HG02588 (cell line): ENCODE measurements around the gene ADCY5.
"Not testable (repeated sequence)": the region's sequence is repeated elsewhere in the genome, so short reads cannot be mapped to it uniquely, and the experiment has no call there.

Experiments
- ATAC-seq: cut with Tn5 transposase; IDR thresholded peaks from one replicate; pipeline ENCODE4 v1.9.1; 2021; ENCODE audit warnings: mild to moderate bottlenecking, moderate library complexity; ENCODE audit not compliant: unreplicated experiment

ADCY5 gene

DNA sequence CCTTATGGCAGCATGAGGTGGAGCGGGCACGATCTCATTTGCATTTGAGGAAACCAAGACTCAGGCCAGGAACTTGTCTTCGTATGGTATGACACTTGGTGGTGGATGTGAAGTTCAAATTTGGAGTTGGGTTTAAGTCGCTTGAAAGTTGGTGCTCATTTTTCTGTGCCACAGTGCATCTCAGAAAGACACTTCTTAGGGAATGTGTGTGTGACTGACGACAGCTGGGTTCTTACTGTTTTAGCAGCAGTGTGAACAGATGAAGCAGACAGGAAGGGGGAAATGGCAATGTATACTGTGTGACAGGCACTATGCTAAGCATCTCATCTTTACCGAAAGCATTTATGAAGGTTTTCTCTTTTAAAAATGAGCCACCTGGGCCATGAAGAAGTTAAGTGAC, 171.8 kb downstream of the ADCY5 start:
- no peak for ATAC-seq

DNA sequence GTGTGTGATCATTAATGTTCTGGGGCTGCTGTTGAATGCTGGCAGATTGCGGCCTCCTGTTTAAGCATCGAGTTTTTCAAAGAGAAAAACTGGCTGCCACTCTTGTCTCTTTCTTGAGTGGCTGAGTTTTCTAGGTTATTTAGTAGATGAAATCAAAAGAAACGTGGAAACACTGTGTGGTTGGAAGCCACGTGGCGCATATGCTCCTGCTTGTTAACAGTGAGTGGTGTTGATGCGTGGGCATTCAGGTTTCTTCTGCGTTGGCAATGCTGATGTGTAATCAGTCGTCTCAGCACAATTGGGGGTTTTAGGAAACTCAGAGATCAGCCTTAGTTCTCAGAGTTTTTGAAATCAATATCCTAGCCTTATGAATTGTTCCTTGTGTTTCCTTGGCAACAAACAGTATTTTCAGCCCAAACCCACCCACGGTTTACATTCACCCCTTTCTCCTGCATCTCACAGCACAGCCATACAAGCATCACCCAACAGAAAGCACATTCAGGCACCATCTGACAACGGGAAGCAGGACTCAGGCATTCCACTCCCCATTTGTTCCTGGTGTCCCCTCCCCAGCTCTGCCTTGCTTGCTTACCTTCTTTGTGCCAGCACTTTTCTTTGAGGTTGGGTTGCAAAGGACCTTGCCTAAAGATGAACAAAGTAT, 172.4 kb downstream of the ADCY5 start:
- no peak for ATAC-seq

DNA sequence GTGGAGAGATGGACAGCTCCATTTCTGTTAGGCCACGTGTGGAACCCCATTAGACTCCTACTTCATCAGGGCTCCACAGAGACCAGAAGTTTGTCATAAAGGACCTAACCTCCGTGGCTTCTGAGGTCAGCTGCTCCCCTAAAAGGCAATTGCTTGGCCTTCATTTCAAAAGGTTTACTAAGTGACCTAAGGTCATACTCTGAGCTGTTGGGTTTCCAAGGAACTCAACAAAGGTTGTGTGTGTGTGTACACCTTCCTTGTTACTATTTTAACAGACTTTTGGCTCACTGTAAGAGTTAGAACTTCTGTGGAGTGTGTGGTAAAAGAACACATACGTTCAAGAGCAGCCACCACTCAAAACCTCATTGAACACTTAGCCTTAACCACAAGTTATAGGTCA, 173.2 kb downstream of the ADCY5 start:
- no peak for ATAC-seq

GRCh38 chr3:123272547-123272946, 176.3 kb downstream of the ADCY5 start:
- ATAC-seq = no peak

DNA sequence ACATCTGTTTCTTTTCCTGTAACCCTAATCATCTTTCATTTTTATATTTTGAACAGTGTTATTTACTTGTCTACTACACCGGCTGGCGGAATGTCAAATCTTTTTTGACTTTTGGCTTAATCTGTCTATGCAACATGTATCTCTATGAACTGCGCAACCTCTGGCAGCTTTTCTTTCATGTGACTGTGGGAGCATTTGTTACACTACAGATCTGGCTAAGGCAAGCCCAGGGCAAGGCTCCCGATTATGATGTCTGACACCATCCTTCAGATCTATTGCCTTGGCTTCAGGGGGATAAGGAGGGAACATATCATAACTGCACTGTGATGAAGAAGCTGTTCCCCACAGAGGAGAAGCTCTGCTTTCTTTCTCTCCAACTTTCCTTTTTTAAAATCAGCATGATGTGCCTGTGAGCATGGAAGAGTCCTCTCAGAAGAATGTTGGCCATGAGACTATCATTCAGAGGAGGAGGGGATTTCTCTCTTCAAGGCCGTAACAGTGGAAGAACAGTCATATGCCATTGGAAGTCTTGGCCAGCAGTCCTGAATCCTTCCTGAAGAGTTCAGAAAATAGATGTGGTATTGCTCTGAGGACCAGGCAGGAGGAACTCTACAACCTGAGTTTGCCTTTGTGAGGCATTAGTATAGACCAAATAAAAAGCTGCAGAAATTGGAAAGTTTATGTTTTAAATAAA, 177.3 kb downstream of the ADCY5 start:
- no peak for ATAC-seq

DNA sequence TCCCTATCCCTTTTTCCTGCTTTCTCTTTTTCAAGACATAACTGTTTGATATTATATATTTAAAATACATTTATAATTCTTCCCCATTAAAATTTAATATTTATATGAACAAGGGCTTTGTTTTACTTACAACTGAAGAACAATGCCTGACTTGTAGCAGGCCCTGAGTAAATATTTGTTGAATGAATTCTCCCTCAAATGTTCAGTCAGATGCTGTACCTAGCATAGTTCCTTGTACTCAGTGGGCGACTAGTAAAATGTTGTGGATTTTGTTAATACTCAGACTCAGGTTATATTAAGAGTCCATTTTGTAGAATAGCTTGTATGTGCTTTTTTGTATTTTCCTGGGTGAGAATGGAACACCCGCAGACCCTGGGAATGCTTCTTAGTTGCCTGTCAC, 178.1 kb downstream of the ADCY5 start:
- no peak for ATAC-seq

DNA sequence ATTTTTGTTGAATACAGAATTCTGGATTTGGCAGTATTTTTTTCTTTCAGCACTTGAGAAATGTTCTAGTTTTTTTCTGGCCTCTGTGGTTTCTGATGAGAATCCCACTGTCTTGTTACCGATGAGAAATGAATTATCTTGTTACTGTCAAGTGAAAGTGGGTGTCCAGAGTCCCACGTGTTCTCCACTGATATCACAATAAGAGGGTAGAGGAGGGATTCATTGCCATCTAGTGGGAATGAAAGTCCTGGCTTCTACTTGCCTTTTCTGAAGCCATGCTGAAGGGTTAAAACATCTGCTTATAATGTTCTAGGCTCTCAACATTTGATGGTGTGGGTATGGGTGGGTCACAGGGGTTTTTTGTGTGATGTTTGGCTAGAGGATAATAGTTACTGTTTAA, 181.1 kb downstream of the ADCY5 start:
- no peak for ATAC-seq

- no peak for ATAC-seq
These were observed 184.9 kb downstream of the ADCY5 start for GRCh38 chr3:123263941-123264340.

DNA sequence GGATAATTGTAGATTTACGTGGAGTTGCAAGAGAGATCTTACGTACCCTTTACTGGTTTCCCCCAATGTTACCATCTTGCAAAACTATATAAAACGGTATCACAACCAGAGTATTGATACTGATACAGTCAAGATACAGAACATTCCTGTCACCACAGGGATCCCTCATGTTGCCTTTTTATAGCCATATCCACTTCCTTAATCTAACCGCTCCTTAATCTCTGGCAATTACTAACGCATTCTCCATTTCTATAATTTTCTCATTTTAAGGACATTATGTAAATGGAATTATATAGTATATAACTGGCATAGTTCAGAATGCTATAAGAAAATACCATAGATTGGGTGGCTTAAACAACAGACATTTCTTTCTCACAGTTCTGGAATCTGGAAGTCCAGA, 186.0 kb downstream of the ADCY5 start:
- ATAC-seq = no peak

- no peak for ATAC-seq
These were observed 186.7 kb downstream of the ADCY5 start for GRCh38 chr3:123262226-123262625.

DNA sequence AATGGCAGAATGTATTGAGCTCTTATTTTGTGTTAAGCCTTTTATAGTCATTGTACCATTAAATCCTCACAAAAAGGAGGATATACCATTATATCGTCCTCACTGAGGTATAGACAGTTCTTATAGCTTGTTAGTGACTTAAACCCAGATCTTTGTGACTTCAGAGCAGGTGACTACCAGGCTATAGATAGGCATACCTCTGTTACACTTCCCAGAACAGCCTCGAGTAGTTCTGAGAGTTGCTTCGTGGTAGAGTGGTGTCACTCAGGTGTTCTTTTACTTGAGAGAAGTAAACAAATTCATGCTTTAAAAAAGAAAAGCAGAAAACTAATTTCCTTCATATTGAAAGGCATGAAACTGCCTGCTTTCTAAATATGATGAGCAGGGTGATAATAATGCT, 187.2 kb downstream of the ADCY5 start:
- peak; percentile 53 for ATAC-seq

- no peak for ATAC-seq
These were observed 190.0 kb downstream of the ADCY5 start for GRCh38 chr3:123258811-123259420.

- ATAC-seq = no peak
These were observed 190.5 kb downstream of the ADCY5 start for GRCh38 chr3:123258359-123258758.

GRCh38 chr3:123256256-123256655, 192.6 kb downstream of the ADCY5 start:
- ATAC-seq = no peak

GRCh38 chr3:123246866-123247265, 202.0 kb downstream of the ADCY5 start:
- no peak for ATAC-seq

- ATAC-seq = no peak
These were observed 204.8 kb downstream of the ADCY5 start for GRCh38 chr3:123244128-123244527.

DNA sequence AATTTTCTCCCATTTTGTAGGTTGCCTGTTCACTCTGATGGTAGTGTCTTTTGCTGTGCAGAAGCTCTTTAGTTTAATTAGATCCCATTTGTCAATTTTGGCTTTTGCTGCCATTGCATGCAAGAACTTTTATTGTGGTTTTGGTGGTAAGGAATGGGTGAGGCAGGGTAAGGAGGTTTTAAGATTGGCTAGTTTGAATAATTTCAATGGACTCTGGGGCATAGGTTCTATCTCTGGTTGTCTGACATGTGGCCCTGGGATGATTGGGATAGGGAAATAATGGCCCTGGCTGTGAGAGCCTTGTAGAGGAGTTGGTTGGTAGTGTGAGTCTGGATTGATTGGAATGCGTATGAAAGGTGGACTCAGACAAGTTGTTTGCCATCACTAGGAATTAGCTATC, 209.1 kb downstream of the ADCY5 start:
- no peak for ATAC-seq

- not testable (repeated sequence) for ATAC-seq
These were observed 209.7 kb downstream of the ADCY5 start for GRCh38 chr3:123239186-123239585.

GRCh38 chr3:123236902-123237301, 212.0 kb downstream of the ADCY5 start:
- ATAC-seq = no peak
